ENCODE results near the gene ARSG. TPM values are rescaled to one million over a fixed set of nuclear protein-coding genes. Genes with fewer than 3 reads are reported as not detected.

ARSG gene
- polyA plus RNA-seq, 1 donor (not counting 4 experiments of a cell fraction or from before 2014, with no cell fraction given) = 0.41 TPM

DNA sequence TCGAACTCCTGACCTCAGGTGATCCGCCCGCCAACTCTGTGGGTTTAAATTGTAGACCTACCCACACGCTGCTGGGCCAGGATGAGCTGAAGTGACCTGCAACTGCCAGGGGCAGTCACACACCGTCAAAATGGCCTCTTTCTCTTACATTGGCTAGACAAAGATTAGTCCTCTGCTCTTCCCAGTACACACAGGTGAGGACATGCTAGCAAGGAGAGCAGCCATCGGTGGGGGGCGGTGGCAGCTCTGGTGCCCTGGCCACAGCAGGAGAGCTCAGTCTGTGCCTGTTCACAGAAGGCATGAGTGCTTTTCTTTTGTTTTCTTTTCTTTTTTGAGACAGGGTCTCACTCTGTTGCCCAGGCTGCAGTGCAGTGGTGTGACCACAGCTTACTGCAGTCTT lies 136.3 kb downstream of the ARSG start:
- FAIRE-seq = no peak

DNA sequence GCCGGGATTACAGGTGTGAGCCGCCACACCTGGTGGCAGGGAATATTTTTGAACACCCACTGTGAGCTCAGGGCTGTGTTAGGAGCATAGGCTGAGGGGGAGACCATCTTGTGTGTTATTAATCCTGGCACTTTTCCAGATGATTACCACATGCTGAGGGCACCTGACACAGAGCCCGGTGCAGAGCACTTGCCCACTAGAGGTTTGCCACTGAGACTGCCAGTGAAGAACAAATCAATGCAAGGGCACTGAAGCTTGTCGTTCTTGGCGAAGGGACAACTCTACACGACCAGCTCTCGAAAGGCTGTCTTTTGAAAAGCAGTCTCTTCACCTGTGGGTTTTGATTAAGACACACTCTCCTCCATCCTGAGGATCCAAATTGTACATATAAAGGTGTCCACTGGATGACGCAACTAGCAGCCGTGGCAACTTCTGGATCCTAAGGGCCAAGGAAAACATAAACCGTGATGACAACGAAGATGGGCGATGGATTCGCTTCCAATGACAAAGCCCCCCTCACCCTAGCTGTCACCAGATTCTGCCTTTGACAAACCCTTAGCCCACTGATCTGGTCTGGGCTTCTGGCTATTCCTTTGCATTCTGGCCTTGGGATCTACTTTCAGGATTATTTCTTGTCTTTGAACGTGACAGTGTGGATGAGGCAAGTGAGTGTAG lies 137.3 kb downstream of the ARSG start:
- Histone ChIP-seq H3K9me3 (ENCODE audit: control insufficient read depth, low read depth, low read length) (no peaks in the 10 kb centered on the region), H2AFZ (ENCODE audit: control insufficient read depth, low read length) (no peak overlapping the region), H3K9me1 (ENCODE audit: control insufficient read depth, extremely low read depth, insufficient read depth, low read length) (no peaks in the 10 kb centered on the region), H3K27me3 (ENCODE audit: control insufficient read depth, extremely low read depth, insufficient read depth, low read length) (no peaks in the 10 kb centered on the region), H3K27ac (ENCODE audit: control insufficient read depth, insufficient read depth, low read length) (no peak overlapping the region), H4K20me1 (ENCODE audit: control insufficient read depth, extremely low read depth, insufficient read depth, low read length) (no peaks in the 10 kb centered on the region), H3K4me3 (ENCODE audit: control insufficient read depth in 2 of 3, extremely low read depth in 1 of 3, insufficient read depth in 2 of 3, low read depth in 1 of 3, low read length in 3 of 3) (no peak overlapping the region), H3K9ac (ENCODE audit: control insufficient read depth, extremely low read depth, insufficient read depth, low read length) (no peak overlapping the region), H3K79me2 (ENCODE audit: control insufficient read depth, insufficient read depth, low read length) (no peaks in the 10 kb centered on the region), H3K36me3 (ENCODE audit: control insufficient read depth in 2 of 2, extremely low read depth in 1 of 2, insufficient read depth in 2 of 2, low read length in 2 of 2) (peaks cover 22 to 46% of the 10 kb centered on the region in 2 experiments), H3K4me2 (ENCODE audit: control insufficient read depth, extremely low read depth, insufficient read depth, low read depth, low read length) (no peak overlapping the region), H3K4me1 (ENCODE audit: control insufficient read depth, extremely low read depth, insufficient read depth, low read length) (no peaks in the 10 kb centered on the region)
- FAIRE-seq = no peak
- dilution Hi-C loops (cut with MboI; ENCODE audit: extremely low pct_ligation_motif_present, low sequenced_read_pairs) = no loop called here
- no peak for TF ChIP-seq EZH2 (IDR thresholded peaks at IDR 0.05; ENCODE audit: low read length)
- TF ChIP-seq, protein P1, sequence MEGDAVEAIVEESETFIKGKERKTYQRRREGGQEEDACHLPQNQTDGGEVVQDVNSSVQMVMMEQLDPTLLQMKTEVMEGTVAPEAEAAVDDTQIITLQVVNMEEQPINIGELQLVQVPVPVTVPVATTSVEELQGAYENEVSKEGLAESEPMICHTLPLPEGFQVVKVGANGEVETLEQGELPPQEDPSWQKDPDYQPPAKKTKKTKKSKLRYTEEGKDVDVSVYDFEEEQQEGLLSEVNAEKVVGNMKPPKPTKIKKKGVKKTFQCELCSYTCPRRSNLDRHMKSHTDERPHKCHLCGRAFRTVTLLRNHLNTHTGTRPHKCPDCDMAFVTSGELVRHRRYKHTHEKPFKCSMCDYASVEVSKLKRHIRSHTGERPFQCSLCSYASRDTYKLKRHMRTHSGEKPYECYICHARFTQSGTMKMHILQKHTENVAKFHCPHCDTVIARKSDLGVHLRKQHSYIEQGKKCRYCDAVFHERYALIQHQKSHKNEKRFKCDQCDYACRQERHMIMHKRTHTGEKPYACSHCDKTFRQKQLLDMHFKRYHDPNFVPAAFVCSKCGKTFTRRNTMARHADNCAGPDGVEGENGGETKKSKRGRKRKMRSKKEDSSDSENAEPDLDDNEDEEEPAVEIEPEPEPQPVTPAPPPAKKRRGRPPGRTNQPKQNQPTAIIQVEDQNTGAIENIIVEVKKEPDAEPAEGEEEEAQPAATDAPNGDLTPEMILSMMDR (optimal IDR thresholded peaks at IDR 0.05 in 1 of 3, IDR thresholded peaks at IDR 0.05 in 1 of 3, conservative IDR thresholded peaks at IDR 0.05 in 1 of 3; ENCODE audit: extremely low read depth in 1 of 3, insufficient read depth in 2 of 3, low read length in 3 of 3) = no peak
- DNase-seq (ENCODE audit: low read depth, low spot score) = no peak

More for the DNA sequence above, 136.3 kb downstream of the ARSG start:
- DNase-seq (ENCODE audit: low read depth, low spot score) = no peak
- Histone ChIP-seq H4K20me1 (ENCODE audit: control insufficient read depth, extremely low read depth, insufficient read depth, low read length) (no peaks in the 10 kb centered on the region), H3K4me2 (ENCODE audit: control insufficient read depth, extremely low read depth, insufficient read depth, low read depth, low read length) (no peak overlapping the region), H3K27me3 (ENCODE audit: control insufficient read depth, extremely low read depth, insufficient read depth, low read length) (no peaks in the 10 kb centered on the region), H3K79me2 (ENCODE audit: control insufficient read depth, insufficient read depth, low read length) (no peaks in the 10 kb centered on the region), H3K4me1 (ENCODE audit: control insufficient read depth, extremely low read depth, insufficient read depth, low read length) (no peaks in the 10 kb centered on the region), H3K4me3 (ENCODE audit: control insufficient read depth in 2 of 3, extremely low read depth in 1 of 3, insufficient read depth in 2 of 3, low read depth in 1 of 3, low read length in 3 of 3) (no peak overlapping the region), H2AFZ (ENCODE audit: control insufficient read depth, low read length) (no peak overlapping the region), H3K9ac (ENCODE audit: control insufficient read depth, extremely low read depth, insufficient read depth, low read length) (no peak overlapping the region), H3K36me3 (ENCODE audit: control insufficient read depth in 2 of 2, extremely low read depth in 1 of 2, insufficient read depth in 2 of 2, low read length in 2 of 2) (peaks cover 17 to 43% of the 10 kb centered on the region in 2 experiments), H3K9me1 (ENCODE audit: control insufficient read depth, extremely low read depth, insufficient read depth, low read length) (no peaks in the 10 kb centered on the region), H3K9me3 (ENCODE audit: control insufficient read depth, low read depth, low read length) (no peaks in the 10 kb centered on the region), H3K27ac (ENCODE audit: control insufficient read depth, insufficient read depth, low read length) (no peak overlapping the region)
- dilution Hi-C loops (cut with MboI; ENCODE audit: extremely low pct_ligation_motif_present, low sequenced_read_pairs) = no loop called here
- TF ChIP-seq, protein P1 (optimal IDR thresholded peaks at IDR 0.05 in 1 of 3, IDR thresholded peaks at IDR 0.05 in 1 of 3, conservative IDR thresholded peaks at IDR 0.05 in 1 of 3; ENCODE audit: extremely low read depth in 1 of 3, insufficient read depth in 2 of 3, low read length in 3 of 3) = no peak
- TF ChIP-seq EZH2 (IDR thresholded peaks at IDR 0.05; ENCODE audit: low read length) = no peak
